PC-3 (cell line): ENCODE results near the gene NR3C1.

Source experiments
- EZH2 ChIP-seq: fragments of 300-600 bp; sonication (generic); IDR thresholded peaks from one replicate; pipeline ENCODE4 v1.6.1; 2017; ENCODE audit warnings: antibody characterized with exemption, mild to moderate bottlenecking, low read length; ENCODE audit not compliant: unreplicated experiment
- EZH2phosphoT487 ChIP-seq: fragments of 300-600 bp; sonication (generic); IDR thresholded peaks from 2 replicates; pipeline ENCODE4 v1.6.1; 2018; ENCODE audit warnings: mild to moderate bottlenecking, antibody characterized with exemption, low read length, borderline replicate concordance

GRCh38 chr5:143244990-143245389 lies 158.5 kb downstream of the NR3C1 start:
- TF ChIP-seq EZH2phosphoT487 (no peak), EZH2 (no peak)
